RPMI7951 (cell line): ENCODE results near the gene CD109. TPM values are rescaled to one million over a fixed set of nuclear protein-coding genes. Genes with fewer than 3 reads are reported as not detected.
"Not testable (repeated sequence)": the region's sequence is repeated elsewhere in the genome, so short reads cannot be mapped to it uniquely, and the experiment has no call there.

Experiments
- DNase-seq: peaks from one replicate; pipeline ENCODE4 v3.0.0-alpha.2; 2012; ENCODE audit warnings: low read depth
- total RNA-seq: library from RNA; depleted of rRNA; stranded (reverse); fragments of >200 nt; shearing (Covaris generic); gene quantifications from 2 replicates; pipeline ENCODE4 v1.2.3, GENCODE V29; 2014

The CD109 gene
- total RNA-seq, 1 experiment from 2014 or later: 75.9 TPM

GRCh38 chr6:73784726-73785505 is 88.9 kb downstream of the CD109 start:
- no peak for DNase-seq

DNA sequence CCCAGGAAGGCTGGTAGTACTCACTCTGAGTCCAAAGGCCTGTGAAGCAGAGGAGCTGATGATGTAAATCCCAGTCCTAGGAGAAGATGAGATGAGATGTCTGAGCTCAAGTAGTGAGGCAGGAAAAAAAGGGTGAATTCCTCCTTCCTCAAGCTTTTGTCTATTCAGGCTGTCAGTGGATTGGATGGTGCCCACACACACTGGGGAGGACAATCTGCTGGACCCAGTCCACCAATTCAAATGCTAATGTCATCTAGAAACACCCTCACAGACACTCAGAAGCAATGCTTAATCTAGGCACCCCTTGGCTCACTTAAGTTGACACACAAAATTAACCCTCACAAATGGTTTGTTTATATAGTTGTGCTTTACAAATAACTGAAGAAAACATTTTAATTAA is 94.6 kb downstream of the CD109 start:
- no peak for DNase-seq

- no peak for DNase-seq
These were observed 95.3 kb downstream of the CD109 start for GRCh38 chr6:73791336-73791735.

- DNase-seq: no peak
These were observed 96.7 kb downstream of the CD109 start for GRCh38 chr6:73792738-73793137.

DNA sequence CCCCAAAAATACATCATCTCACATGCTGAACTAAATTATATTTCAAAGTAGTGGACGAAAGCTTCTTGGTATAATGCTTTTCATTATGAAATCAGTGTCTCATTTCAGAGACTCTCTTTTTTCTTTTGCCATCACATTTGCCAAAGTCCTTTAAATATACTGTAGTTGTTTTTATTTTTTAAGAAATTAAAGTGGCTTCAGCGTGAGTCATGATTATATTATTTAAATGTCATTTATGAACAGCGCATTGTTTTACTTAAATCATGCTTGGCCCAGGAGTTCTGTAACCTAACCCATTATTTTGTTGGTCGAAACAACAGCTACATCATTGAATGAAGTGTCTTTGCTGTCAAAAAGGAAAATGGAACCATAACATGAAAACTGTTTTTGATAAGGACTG is 100.9 kb downstream of the CD109 start:
- DNase-seq: no peak

- DNase-seq: no peak
These were observed 101.9 kb downstream of the CD109 start for GRCh38 chr6:73797861-73798260.

- DNase-seq: peak; percentile 76
These were observed 102.6 kb downstream of the CD109 start for GRCh38 chr6:73798592-73798991.

DNA sequence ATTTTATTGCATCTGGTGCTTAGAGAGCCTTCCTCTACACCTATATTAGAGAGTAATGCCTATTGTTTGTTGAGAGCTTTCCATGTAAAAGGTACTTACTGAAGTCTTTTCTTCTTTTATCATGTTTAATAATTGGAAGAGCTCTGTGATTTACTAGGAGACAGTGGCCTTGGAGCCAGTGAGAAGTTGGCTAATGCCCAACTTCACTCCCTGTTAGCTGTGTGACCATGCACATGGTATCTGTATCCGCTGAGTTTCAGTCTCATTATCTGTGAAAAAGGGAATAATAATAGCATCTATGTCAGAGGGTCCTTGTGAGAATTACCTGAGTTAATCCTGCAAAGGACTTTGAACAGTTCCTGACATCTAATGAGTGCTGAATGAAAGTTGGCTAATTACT is 105.0 kb downstream of the CD109 start:
- no peak for DNase-seq

DNA sequence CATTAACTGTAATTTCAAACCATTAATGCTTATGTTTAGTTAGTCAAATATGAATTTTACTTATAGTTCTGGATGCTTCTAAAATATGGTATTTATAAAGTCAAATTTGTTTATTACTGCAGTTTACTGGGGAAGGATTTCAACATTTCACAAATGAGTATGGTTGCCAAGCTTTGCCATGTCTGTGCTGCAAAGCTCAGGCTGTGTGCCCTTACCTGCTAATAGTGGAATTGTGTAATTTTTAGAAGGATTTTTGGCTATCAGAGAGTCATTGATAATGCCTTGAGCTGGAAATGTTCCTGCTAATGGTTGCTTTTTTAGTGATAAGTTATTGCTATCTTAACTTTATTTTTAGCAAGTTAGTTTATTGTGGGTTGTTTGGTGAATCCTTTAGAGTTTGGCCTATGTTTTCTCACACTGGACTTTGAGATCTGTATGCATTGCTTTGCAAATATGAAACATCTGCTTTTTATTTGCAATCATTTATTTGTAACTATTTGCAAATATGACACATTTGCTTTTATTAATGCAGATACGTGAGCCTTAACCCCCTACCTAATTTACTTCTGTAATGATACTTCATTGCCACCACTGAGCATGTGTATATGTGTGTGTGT is 105.8 kb downstream of the CD109 start:
- no peak for DNase-seq

- no peak for DNase-seq
These were observed 106.4 kb downstream of the CD109 start for GRCh38 chr6:73802366-73802765.

DNA sequence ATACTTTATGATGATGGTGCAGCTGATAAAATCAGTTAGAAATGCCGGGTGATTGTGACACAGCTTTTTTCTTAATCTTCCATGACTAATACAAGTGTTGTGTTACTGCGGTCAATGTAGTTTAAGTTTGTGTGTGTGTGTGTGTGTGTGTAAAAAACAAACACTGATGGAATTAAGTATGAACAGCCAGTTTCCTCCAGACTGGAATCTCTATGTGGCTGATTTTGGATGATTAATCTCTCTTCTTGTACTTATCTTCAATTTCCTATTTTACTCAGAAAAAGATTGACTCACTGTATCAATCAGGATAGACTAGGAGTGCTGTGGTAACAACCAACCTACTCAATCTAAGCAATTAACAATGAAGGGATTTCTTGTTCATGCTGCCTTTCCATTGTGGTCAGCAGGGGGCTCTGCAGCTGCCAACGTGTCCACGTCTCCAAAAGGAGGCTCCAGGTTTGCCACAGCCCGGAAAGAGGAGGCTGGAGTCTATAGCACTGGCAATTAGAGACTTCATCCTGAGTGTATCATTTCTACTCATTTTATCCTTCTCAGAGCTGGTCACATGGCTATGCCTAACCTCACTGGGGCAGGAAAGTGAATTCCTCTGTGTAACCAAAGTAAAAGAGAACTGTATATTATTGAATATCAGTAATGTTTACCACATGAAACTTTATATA is 107.7 kb downstream of the CD109 start:
- DNase-seq: peak; percentile 91

- not testable (repeated sequence) for DNase-seq
These were observed 109.2 kb downstream of the CD109 start for GRCh38 chr6:73805221-73805620.

DNA sequence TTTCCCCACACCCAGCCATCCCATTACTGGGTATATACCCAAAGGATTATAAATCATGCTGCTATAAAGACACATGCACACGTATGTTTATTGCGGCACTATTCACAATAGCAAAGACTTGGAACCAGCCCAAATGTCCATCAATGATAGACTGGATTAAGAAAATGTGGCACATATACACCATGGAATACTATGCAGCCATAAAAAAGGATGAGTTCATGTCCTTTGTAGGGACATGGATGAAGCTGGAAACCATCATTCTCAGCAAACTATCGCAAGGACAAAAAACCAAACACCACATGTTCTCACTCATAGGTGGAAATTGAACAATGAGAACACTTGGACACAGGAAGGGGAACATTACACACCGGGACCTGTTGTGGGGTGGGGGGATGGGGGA is 110.0 kb downstream of the CD109 start:
- not testable (repeated sequence) for DNase-seq

- no peak for DNase-seq
These were observed 115.7 kb downstream of the CD109 start for GRCh38 chr6:73811706-73812105.

DNA sequence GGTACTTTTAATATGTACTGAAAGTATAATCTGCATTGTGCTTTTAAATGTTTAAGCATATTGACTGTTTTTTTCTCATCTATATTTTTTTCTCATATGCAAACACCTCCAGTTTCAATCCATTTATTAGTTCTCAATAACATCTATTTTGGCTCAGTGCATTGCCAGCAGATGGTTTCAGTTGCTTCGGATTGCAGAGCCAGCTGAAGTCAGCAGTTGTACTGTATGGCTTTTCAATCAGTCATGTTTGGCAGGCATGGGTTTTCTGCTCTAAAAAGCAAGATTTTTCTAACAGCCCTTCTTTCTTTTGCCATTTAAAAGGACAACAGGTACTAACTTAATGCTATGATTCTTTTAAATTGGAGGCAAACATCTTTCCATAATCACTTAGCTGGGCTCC is 121.2 kb downstream of the CD109 start:
- no peak for DNase-seq

DNA sequence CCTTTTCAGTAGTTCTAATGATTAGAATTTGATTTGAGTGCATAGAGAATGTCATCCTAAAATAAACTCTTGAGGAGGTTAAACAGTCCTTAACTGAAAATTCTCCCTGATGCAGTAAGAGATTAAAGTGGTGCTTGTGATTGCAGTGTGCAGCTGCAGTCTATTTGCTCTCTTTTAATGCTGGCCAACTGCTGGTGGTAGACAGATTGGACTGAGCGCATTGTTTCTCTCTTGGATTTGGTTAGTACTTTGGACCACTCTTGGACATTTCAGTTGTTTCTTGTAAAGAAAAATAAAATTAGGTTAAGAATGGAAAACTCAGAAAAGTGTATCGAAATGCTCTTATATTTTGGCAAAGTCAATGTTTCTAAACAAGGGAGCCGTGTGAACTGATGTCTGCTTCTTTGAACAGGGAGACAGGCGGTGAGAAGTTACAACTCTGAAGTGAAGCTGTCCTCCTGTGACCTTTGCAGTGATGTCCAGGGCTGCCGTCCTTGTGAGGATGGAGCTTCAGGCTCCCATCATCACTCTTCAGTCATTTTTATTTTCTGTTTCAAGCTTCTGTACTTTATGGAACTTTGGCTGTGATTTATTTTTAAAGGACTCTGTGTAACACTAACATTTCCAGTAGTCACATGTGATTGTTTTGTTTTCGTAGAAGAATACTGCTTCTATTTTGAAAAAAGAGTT is 127.2 kb downstream of the CD109 start:
- DNase-seq: no peak

GRCh38 chr6:73823832-73824231 is 127.8 kb downstream of the CD109 start:
- no peak for DNase-seq

DNA sequence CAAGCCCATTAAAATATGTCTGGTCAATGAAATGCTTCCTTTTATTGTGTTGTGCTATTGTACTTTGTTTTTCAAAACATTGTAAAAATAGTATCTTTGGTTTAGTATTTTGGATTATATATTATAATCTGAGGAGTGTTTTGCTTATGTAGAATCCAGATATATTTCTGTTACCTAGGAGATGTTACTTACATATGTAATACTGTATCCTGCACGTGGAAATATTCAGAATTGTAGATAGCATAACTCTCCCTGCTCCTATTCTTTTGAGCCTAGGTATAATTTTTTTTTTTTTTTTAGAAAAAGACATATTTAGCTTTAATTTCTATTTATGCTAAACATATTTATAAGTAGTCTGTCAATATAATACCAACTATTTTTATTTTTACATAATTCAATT is 130.6 kb downstream of the CD109 start:
- DNase-seq: no peak

DNA sequence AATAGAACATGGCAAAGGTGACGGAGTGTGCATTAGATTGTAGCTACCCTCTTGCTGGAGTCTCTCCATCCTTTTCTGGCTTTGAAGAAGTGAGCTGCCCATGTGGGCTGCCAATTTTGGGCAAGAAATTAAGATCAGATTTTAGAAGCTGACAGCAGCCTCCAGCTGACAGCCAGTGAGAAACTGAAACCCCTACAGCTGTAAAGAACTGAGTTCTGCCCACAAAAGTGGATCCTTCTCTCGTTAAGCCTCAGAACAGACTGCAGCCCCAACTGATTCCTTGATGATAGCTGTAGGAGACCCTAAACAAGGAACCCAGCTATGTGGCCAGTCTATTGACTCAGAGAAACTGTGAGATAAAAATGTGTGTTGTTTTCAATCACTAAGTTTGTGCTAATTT is 134.1 kb downstream of the CD109 start:
- no peak for DNase-seq

DNA sequence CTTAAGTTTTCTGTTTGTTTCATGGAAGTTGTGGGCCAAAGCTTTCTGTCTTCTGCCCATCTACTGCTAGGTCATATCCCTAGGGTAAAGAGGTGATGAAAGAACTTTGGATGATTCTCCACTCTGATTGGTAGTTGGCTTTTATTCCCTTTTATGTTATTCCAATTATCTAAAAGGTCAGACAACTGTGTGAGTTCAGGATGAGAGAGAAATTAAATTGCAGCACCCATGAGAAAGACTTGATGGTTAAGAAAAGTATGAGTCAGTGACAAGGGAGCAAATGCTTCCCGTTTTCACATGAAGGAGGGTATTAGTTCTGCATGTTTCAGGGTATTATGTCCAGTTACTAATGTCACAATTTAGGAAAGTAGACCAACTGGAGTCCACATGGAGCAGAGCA is 136.3 kb downstream of the CD109 start:
- DNase-seq: no peak

DNA sequence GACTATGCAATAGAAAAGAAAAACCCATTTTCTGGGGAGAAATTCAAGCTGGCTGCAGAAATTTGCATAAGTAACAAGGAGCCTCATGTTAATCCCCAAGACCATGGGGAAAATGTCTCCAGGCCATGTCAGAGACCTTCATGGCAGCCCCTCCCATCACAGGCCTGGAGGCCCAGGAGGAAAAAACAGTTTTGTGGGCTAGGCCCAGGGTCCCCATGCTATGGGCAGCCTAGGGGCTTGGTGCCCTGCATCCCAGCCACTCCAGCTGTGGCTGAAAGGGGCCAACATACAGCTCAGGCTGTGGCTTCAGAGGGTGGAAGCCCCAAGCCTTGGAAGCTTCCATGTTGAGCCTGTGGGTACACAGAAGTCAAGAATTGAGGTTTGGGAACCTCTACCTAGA is 148.7 kb downstream of the CD109 start:
- DNase-seq: not testable (repeated sequence)

GRCh38 chr6:73851048-73851447 is 155.0 kb downstream of the CD109 start:
- not testable (repeated sequence) for DNase-seq
